PFSK-1 (cell line): ENCODE measurements around the gene BRINP1.

Source experiments
- FOXP2 ChIP-seq: optimal IDR thresholded peaks from 2 replicates; pipeline ENCODE3; 2011; ENCODE audit warnings: borderline replicate concordance, control low read depth, inconsistent platforms; ENCODE audit not compliant: insufficient read depth; ENCODE audit errors: extremely low read length, extremely low read depth
- POLR2AphosphoS5 ChIP-seq: IDR thresholded peaks from 2 replicates; pipeline ENCODE4 v1.6.1; 2012; ENCODE audit warnings: low read depth, mild to moderate bottlenecking, control low read depth, low read length, moderate library complexity
- SIN3A ChIP-seq: IDR thresholded peaks from 2 replicates; pipeline ENCODE4 v1.6.1; 2012; ENCODE audit warnings: mild to moderate bottlenecking, low read length, moderate library complexity, borderline replicate concordance; ENCODE audit not compliant: insufficient read depth
- TAF1 ChIP-seq: IDR thresholded peaks from 2 replicates; pipeline ENCODE4 v1.6.1; 2012; ENCODE audit warnings: low read length, control low read depth, borderline replicate concordance; ENCODE audit not compliant: insufficient read depth
- TF ChIP-seq, protein P1 (sequence below), 2 experiments: IDR thresholded peaks; 2 replicates each; pipeline versions ENCODE4 v1.6.1 to v1.8.0; 2011 to 2012; ENCODE audit warnings: low read depth in 2 of 2, low read length in 2 of 2, control low read depth in 1 of 2, inconsistent platforms in 1 of 2, mild to moderate bottlenecking in 1 of 2, moderate library complexity in 1 of 2; ENCODE audit not compliant: insufficient read depth in 1 of 2

Gene BRINP1

DNA sequence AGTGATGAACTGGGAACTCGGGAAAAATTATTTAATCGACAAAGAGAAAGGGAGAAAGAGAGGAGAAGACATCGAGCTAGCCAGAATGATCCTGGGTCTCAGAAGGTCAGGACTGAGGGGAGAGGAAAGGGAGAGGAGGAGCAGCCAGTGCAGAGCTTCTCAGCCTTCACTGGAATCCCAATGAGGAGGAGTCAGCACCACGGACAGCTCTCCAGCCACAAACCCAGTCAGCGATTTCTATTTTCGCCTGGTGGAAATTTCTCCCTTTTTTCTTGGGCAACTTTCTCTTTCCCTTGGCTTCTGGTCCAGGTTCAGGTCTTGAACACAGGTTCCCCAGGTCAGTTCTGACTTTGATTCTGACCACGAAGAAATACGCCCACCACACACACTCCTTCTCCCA is 1.6 kb upstream of the BRINP1 start:
- no peak for TF ChIP-seq TAF1
- TF ChIP-seq, protein P1, sequence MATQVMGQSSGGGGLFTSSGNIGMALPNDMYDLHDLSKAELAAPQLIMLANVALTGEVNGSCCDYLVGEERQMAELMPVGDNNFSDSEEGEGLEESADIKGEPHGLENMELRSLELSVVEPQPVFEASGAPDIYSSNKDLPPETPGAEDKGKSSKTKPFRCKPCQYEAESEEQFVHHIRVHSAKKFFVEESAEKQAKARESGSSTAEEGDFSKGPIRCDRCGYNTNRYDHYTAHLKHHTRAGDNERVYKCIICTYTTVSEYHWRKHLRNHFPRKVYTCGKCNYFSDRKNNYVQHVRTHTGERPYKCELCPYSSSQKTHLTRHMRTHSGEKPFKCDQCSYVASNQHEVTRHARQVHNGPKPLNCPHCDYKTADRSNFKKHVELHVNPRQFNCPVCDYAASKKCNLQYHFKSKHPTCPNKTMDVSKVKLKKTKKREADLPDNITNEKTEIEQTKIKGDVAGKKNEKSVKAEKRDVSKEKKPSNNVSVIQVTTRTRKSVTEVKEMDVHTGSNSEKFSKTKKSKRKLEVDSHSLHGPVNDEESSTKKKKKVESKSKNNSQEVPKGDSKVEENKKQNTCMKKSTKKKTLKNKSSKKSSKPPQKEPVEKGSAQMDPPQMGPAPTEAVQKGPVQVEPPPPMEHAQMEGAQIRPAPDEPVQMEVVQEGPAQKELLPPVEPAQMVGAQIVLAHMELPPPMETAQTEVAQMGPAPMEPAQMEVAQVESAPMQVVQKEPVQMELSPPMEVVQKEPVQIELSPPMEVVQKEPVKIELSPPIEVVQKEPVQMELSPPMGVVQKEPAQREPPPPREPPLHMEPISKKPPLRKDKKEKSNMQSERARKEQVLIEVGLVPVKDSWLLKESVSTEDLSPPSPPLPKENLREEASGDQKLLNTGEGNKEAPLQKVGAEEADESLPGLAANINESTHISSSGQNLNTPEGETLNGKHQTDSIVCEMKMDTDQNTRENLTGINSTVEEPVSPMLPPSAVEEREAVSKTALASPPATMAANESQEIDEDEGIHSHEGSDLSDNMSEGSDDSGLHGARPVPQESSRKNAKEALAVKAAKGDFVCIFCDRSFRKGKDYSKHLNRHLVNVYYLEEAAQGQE (IDR thresholded peaks at IDR 0.05; ENCODE audit: insufficient read depth in 1 of 2, low read depth in 2 of 2, low read length in 2 of 2) = peak; percentile 99

DNA sequence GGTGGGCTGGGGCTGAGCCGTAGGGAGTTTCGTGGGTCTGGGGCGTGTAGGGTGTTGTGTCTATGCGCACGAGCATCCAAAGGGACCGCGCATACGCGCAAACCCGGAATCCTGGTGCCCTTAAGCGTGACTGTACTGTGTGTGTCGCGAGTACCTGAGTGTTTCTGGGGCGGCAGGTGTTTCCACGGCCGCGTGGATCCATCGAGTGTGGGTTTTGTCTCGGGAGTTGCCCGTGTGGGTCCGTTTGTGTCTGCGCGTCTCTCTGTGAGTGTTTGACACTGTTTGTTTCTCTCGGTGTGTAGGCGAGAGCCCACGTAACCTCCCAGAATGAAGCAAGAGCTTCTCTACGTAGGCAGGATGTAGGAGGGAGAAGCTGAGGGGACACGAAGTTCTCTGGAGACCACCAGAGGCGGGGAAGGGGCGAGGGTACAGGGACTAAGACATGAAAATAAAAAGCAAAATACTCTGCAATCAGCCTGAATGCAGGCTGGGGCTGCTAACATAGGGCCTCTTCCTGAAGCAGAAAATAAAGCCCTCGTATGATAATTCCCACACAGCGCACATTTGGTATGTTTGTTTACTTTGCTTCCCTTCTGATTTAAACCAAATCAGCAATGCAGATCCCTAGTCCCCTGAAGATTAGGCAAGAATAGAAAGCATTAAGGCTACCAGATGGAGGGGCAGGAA is 588 bp upstream of the BRINP1 start:
- TF ChIP-seq, protein P1 (IDR thresholded peaks at IDR 0.05; ENCODE audit: insufficient read depth in 1 of 2, low read depth in 2 of 2, low read length in 2 of 2) = peak in 1 of 2 experiments; percentile 24; a peak in 1 of 4 replicates
- no peak for TF ChIP-seq TAF1

GRCh38 chr9:119368179-119368578 is 1.1 kb downstream of the BRINP1 start:
- no peak for TF ChIP-seq POLR2AphosphoS5
- TF ChIP-seq, protein P1 (IDR thresholded peaks at IDR 0.05; ENCODE audit: insufficient read depth in 1 of 2, low read depth in 2 of 2, low read length in 2 of 2) = no peak
- no peak for TF ChIP-seq TAF1
- TF ChIP-seq FOXP2 = no peak
- TF ChIP-seq SIN3A = no peak

- TF ChIP-seq TAF1 = no peak
- TF ChIP-seq, protein P1 (IDR thresholded peaks at IDR 0.05; ENCODE audit: insufficient read depth in 1 of 2, low read depth in 2 of 2, low read length in 2 of 2) = no peak
- TF ChIP-seq FOXP2 = no peak
- no peak for TF ChIP-seq SIN3A
- no peak for TF ChIP-seq POLR2AphosphoS5
These were observed 1.6 kb downstream of the BRINP1 start for GRCh38 chr9:119367683-119368075.

GRCh38 chr9:119366909-119367682 is 2.1 kb downstream of the BRINP1 start:
- TF ChIP-seq POLR2AphosphoS5 (no peak), TAF1 (no peak), FOXP2 (no peak), SIN3A (no peak)
- TF ChIP-seq, protein P1 (IDR thresholded peaks at IDR 0.05; ENCODE audit: insufficient read depth in 1 of 2, low read depth in 2 of 2, low read length in 2 of 2) = no peak
